K562 (cell line): Measurements from ENCODE around the gene OPCML. TPM values are rescaled to one million over a fixed set of nuclear protein-coding genes. Genes with fewer than 3 reads are reported as not detected.

ENCODE experiments used
- ATAC-seq: fragments of 200-7000 bp; cut with Tn5 transposase; 3 replicates; pipeline ENCODE4 v1.9.1; 2020; ENCODE audit warnings: moderate library complexity
- BruUV-seq: library from RNA; stranded (reverse); fragments of 400-500 nt; replicated peaks from 2 replicates; lab custom pipeline; 2021; lab: Mats Ljungman, UMichigan
- CTCF ChIA-PET: fragments of 300-600 bp; formaldehyde crosslinking; extraction: SDS; loops from one replicate; lab custom pipeline; 2021; ENCODE audit warnings: low intra/inter-chr PET ratio; lab: Yijun Ruan, JAX
- POLR2A ChIA-PET: fragments of 300-600, 350-650 bp; sonication (Branson Sonifier 250); formaldehyde crosslinking; extraction: SDS; loops from one replicate; lab custom pipeline; 2021; ENCODE audit warnings: antibody characterized with exemption, inconsistent platforms; lab: Yijun Ruan, JAX
- DNase-seq, 4 experiments: peaks; one replicate each; pipeline versions ENCODE4 v3.0.0 to v3.0.0-alpha.2; 2011 to 2018; ENCODE audit warnings: low spot score in 3 of 4, mixed read lengths in 3 of 4; ENCODE audit errors: extremely low read depth in 1 of 4
- FAIRE-seq: peaks from 2 replicates; lab custom pipeline; 2011; peaks lifted over from hg19 to GRCh38; lab: Jason Lieb, UNC
- H2AFZ ChIP-seq: 2 replicates; pipeline ENCODE4 v1.6.0; 2011; ENCODE audit warnings: low read depth, low read length, control low read depth, inconsistent platforms
- H3K27ac ChIP-seq: fragments of 200-600 bp; 3 replicates; pipeline ENCODE4 v1.8.0; 2011; ENCODE audit warnings: low read depth, mild to moderate bottlenecking, control low read depth, inconsistent platforms, low read length, moderate library complexity, mixed read lengths; ENCODE audit errors: extremely low read depth
- H3K27me3 ChIP-seq, 2 experiments: fragments of 300-600 bp in 1 of 2; 2 replicates in 1 of 2; 3 replicates in 1 of 2; pipeline versions ENCODE4 v1.6.0 to v1.8.0; 2011; ENCODE audit warnings: inconsistent platforms in 2 of 2, low read length in 2 of 2, mild to moderate bottlenecking in 1 of 2, mixed read lengths in 1 of 2, moderate library complexity in 1 of 2; ENCODE audit not compliant: control insufficient read depth in 2 of 2, insufficient read depth in 2 of 2
- H3K36me3 ChIP-seq: fragments of 300-600 bp; 3 replicates; pipeline ENCODE4 v1.8.0; 2011; ENCODE audit warnings: mild to moderate bottlenecking, low read length, inconsistent platforms; ENCODE audit not compliant: control insufficient read depth, insufficient read depth
- H3K4me1 ChIP-seq, 2 experiments: fragments of 200-600 bp in 1 of 2; replicated peaks in 1 of 2; 2 replicates in 1 of 2; 3 replicates in 1 of 2; pipeline versions ENCODE4 v1.5.1 to v1.8.0; 2011; ENCODE audit warnings: inconsistent platforms in 2 of 2, low read length in 2 of 2, mild to moderate bottlenecking in 1 of 2, mixed read lengths in 1 of 2, moderate library complexity in 1 of 2; ENCODE audit not compliant: control insufficient read depth in 2 of 2, insufficient read depth in 2 of 2
- H3K4me2 ChIP-seq: 2 replicates; pipeline ENCODE4 v1.6.1; 2011; ENCODE audit warnings: low read length, control low read depth, inconsistent platforms, mixed read lengths; ENCODE audit not compliant: insufficient read depth
- H3K4me3 ChIP-seq: fragments of 200-600 bp; sonication (generic), shearing (Covaris generic); 2 replicates; pipeline ENCODE4 v1.5.1; 2016; ENCODE audit warnings: control low read depth, inconsistent platforms
- H3K79me2 ChIP-seq: fragments of 200-600 bp; 3 replicates; pipeline ENCODE4 v1.8.0; 2011; ENCODE audit warnings: low read length, inconsistent platforms; ENCODE audit not compliant: control insufficient read depth, insufficient read depth
- H3K9ac ChIP-seq, 2 experiments: 2 replicates each; pipeline versions ENCODE4 v1.6.0 to v1.6.1; 2011; ENCODE audit warnings: low read depth in 2 of 2, low read length in 2 of 2, control low read depth in 1 of 2, inconsistent platforms in 1 of 2, mild to moderate bottlenecking in 1 of 2, mixed read lengths in 1 of 2; ENCODE audit not compliant: insufficient read depth in 1 of 2
- H3K9me1 ChIP-seq: one replicate; pipeline ENCODE4 v1.6.0; 2011; ENCODE audit warnings: inconsistent platforms, mild to moderate bottlenecking, low read length, moderate library complexity; ENCODE audit not compliant: control insufficient read depth, insufficient read depth
- H3K9me3 ChIP-seq: replicated peaks from 2 replicates; pipeline ENCODE4 v1.5.1; 2011; ENCODE audit warnings: low read depth, low read length, inconsistent platforms; ENCODE audit not compliant: control insufficient read depth, insufficient read depth
- H4K20me1 ChIP-seq: replicated peaks from 2 replicates; pipeline ENCODE4 v1.6.1; 2011; ENCODE audit warnings: low read length, inconsistent platforms, mixed read lengths; ENCODE audit not compliant: control insufficient read depth, insufficient read depth
- CHCHD3 ChIP-seq: fragments of 250-450 bp; sonication (Bioruptor Pico); IDR thresholded peaks from 2 replicates; pipeline ENCODE4 v2.1.2; 2022; ENCODE audit warnings: mild to moderate bottlenecking
- EWSR1 ChIP-seq: fragments of 450-650 bp; IDR thresholded peaks from 2 replicates; pipeline ENCODE4 v1.6.1; 2018; ENCODE audit warnings: borderline replicate concordance, mild to moderate bottlenecking, low read depth, moderate library complexity; ENCODE audit not compliant: partially characterized antibody
- RBBP5 ChIP-seq: fragments of 200-600 bp; sonication (generic); IDR thresholded peaks from 2 replicates; pipeline ENCODE4 v1.6.1; 2012; ENCODE audit warnings: borderline replicate concordance, mild to moderate bottlenecking, low read length, control low read depth, inconsistent platforms; ENCODE audit not compliant: insufficient read depth, poor library complexity, severe bottlenecking
- ZFX ChIP-seq: sonication (generic); formaldehyde crosslinking; IDR thresholded peaks from 2 replicates; pipeline ENCODE4 v1.8.0; 2022; ENCODE audit warnings: mild to moderate bottlenecking, missing genetic modification reagents, moderate library complexity
- WGBS: fragments of 100-300 bp; shearing (Covaris generic); methylation state at CpG from one replicate; pipeline ENCODE4 v1.1.6; 2016; ENCODE audit warnings: low coverage, mixed read lengths; ENCODE audit not compliant: insufficient coverage; ENCODE audit errors: missing lambda C conversion rate; 5-methylcytosine and 5-hydroxymethylcytosine counted together
- in situ Hi-C: fragments of 300-500 bp; cut with MboI; formaldehyde crosslinking; loops from 4 replicates; pipeline ENCODE4 v1.15.0; 2018; ENCODE audit warnings: inconsistent platforms, mixed read lengths
- intact Hi-C: fragments of 100-400 bp; cut with micrococcal nuclease; formaldehyde crosslinking; loops from 2 replicates; pipeline ENCODE4 v1.14.2; 2022
- polyA plus RNA-seq, 8 experiments: library from polyadenylated mRNA; depleted of rRNA in 4 of 8; stranded (reverse) in 5 of 8; unstranded in 3 of 8; fragments of >200 nt; fragmentation: Nextera tagmentation in 2 of 8; fragmentation: Illumina TruSeq in 1 of 8; extraction: Ambion mirVana in 2 of 8; extraction: Trizol in 1 of 8; gene quantifications; 2 replicates each; pipeline versions ENCODE4 v1.2.1 to v1.2.3, GENCODE V29; 2011 to 2014; ENCODE audit warnings: inconsistent platforms in 1 of 8, missing spikeins in 1 of 8
- total RNA-seq, 7 experiments: library from RNA; depleted of rRNA in 6 of 7; stranded (reverse); fragments of >200 nt in 6 of 7; fragmentation: Illumina TruSeq in 2 of 7; extraction: Trizol in 2 of 7; gene quantifications; 2 replicates each; pipeline versions ENCODE4 v1.2.1 to v1.2.3, GENCODE V29; 2011 to 2021; ENCODE audit warnings: low replicate concordance in 1 of 7
- TF ChIP-seq, protein P1 (sequence below): fragments of 250-450 bp; sonication (Bioruptor Pico); IDR thresholded peaks from 2 replicates; pipeline ENCODE4 v1.8.0; 2022; ENCODE audit warnings: moderate library complexity, mild to moderate bottlenecking, inconsistent platforms

Gene OPCML
- total and polyA plus RNA-seq, 9 of the 15 experiments (the other 6 are each of a cell fraction or from before 2014, with no cell fraction given), result not detected

DNA sequence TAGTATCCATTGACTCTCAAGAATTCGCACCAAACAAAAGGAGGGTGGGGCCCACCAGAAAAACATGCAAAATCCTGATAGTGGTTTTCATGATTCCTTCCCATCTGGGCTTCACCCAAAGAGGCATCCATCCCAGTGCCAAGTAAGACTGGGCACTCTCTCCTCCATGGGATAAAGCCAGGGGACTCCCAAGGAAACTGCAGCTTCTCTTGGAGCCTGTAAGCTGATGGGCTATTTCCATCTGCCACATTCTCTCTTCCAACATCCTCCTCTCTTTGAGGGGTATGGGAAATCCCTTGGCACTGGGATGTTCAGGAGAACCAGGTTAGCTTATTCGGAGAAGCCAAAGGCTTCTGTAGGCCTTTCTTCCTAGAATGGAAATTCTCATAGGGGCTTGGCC, 10.8 kb downstream of the OPCML start (continued):
- TF ChIP-seq CHCHD3 (CRISPR knock-in tag), result no peak
- no peak for TF ChIP-seq ZFX (CRISPR knock-in tag)
- TF ChIP-seq, all 486 proteins: peak for 0

DNA sequence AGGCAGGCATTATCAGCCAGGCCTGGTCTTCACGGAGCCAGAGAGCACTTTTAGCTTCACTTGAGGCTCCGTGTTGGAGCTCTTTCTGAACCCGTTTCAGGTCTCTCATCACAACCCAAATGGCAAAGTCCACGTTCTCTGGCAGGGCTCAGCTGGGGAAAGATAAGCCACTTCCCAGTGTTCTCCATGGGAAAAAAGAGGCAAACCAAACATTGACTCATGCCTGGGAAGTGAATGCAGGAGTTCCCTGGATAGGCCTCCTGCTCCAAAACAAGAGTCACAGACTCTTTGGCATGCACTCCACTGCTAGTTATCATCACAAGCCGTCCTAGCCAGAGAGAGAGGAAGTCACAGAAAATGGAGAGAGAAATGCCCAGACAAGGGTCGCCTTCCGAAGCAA, 11.6 kb downstream of the OPCML start:
- no peak for DNase-seq
- no peaks in the 10 kb centered on the region for H3K9me3 ChIP-seq
- in situ Hi-C loops (no loop called here), intact Hi-C loops (no loop called here)
- H3K4me2 ChIP-seq, result no peak overlapping the region
- no peaks in the 10 kb centered on the region for H3K4me1 ChIP-seq
- H3K79me2 ChIP-seq, result no peaks in the 10 kb centered on the region
- H3K9ac ChIP-seq, result no peak overlapping the region
- no peaks in the 10 kb centered on the region for H4K20me1 ChIP-seq
- 0% methylated on average over 7 of the region's 7 CpGs for WGBS
- ChIA-PET POLR2A (no interaction called here), CTCF (no interaction called here)
- no peak overlapping the region for H3K4me3 ChIP-seq
- no peaks in the 10 kb centered on the region for H3K27me3 ChIP-seq
- no peak overlapping the region for H2AFZ ChIP-seq
- TF ChIP-seq EWSR1 (no peak), RBBP5 (no peak)
- TF ChIP-seq, protein P1, sequence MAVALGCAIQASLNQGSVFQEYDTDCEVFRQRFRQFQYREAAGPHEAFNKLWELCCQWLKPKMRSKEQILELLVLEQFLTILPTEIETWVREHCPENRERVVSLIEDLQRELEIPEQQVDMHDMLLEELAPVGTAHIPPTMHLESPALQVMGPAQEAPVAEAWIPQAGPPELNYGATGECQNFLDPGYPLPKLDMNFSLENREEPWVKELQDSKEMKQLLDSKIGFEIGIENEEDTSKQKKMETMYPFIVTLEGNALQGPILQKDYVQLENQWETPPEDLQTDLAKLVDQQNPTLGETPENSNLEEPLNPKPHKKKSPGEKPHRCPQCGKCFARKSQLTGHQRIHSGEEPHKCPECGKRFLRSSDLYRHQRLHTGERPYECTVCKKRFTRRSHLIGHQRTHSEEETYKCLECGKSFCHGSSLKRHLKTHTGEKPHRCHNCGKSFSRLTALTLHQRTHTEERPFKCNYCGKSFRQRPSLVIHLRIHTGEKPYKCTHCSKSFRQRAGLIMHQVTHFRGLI, result no peak
- H3K36me3 ChIP-seq, result no peaks in the 10 kb centered on the region
- no peaks in the 10 kb centered on the region for H3K9me1 ChIP-seq
- ATAC-seq, result no peak
- no peak for FAIRE-seq
- H3K27ac ChIP-seq, result no peak overlapping the region
- BruUV-seq, result no TSS peak
